IMR-90 (cell line): ENCODE measurements around the gene DNAJC6.

ENCODE experiments used
- BHLHE40 ChIP-seq: fragments of 150-350 bp; IDR thresholded peaks from 2 replicates; pipeline ENCODE4 v1.6.1; 2016; ENCODE audit warnings: mild to moderate bottlenecking, low read depth, low read length
- CHD1 ChIP-seq: IDR thresholded peaks from 2 replicates; pipeline ENCODE4 v1.6.1; 2012; ENCODE audit warnings: low read depth, low read length, improper control_type of control experiment
- CTCF ChIP-seq: conservative IDR thresholded peaks from 2 replicates; pipeline ENCODE4 v1.5.1; 2012; ENCODE audit warnings: mild to moderate bottlenecking, low read depth, low read length, improper control_type of control experiment
- ELK1 ChIP-seq: fragments of 150-350 bp; IDR thresholded peaks from 2 replicates; pipeline ENCODE4 v1.6.1; 2016; ENCODE audit warnings: low read depth, mild to moderate bottlenecking, low read length, moderate library complexity, borderline replicate concordance
- MXI1 ChIP-seq: IDR thresholded peaks from 2 replicates; pipeline ENCODE4 v1.6.1; 2012; ENCODE audit warnings: low read depth, mild to moderate bottlenecking, low read length, moderate library complexity, borderline replicate concordance
- POLR2A ChIP-seq: IDR thresholded peaks from 2 replicates; pipeline ENCODE4 v1.6.1; 2012; ENCODE audit warnings: mild to moderate bottlenecking, low read depth, low read length

GRCh38 chr1:65339866-65340468 is 30.6 kb downstream of the DNAJC6 start:
- no peak for TF ChIP-seq MXI1
- TF ChIP-seq CTCF = no peak
- TF ChIP-seq ELK1 = no peak
- no peak for TF ChIP-seq POLR2A
- TF ChIP-seq CHD1 = no peak
- no peak for TF ChIP-seq BHLHE40
